H1 (cell line): Measurements from ENCODE around the gene ADCY9. TPM values are rescaled to one million over a fixed set of nuclear protein-coding genes. Genes with fewer than 3 reads are reported as not detected.

ENCODE experiments used
- CTCF ChIA-PET: fragments of 300-600 bp; sonication (Branson Sonifier 250); formaldehyde crosslinking; loops from one replicate; lab custom pipeline; 2021; ENCODE audit not compliant: partially characterized antibody; lab: Charles Lee
- POLR2A ChIA-PET: fragments of 300-600 bp; sonication (Branson Sonifier 250); formaldehyde crosslinking; loops from one replicate; lab custom pipeline; 2021; ENCODE audit warnings: inconsistent platforms; ENCODE audit not compliant: partially characterized antibody; lab: Charles Lee
- DNase-seq, 2 experiments: peaks; one replicate each; pipeline versions ENCODE4 v3.0.0 to v3.0.0-alpha.2; 2010 to 2022; ENCODE audit warnings: low spot score in 2 of 2, low read depth in 1 of 2, mixed read lengths in 1 of 2
- FAIRE-seq: peaks from 2 replicates; lab custom pipeline; 2011; peaks lifted over from hg19 to GRCh38; lab: Jason Lieb, UNC
- H2AFZ ChIP-seq: 2 replicates; pipeline ENCODE4 v1.8.1; 2012; ENCODE audit warnings: low read length, inconsistent platforms
- H2AK5ac ChIP-seq: 2 replicates; pipeline ENCODE4 v1.6.1; 2013; ENCODE audit warnings: low read depth, low read length
- H2BK120ac ChIP-seq: replicated peaks from 2 replicates; pipeline ENCODE3; 2013; ENCODE audit warnings: low read depth, low read length, inconsistent platforms
- H2BK12ac ChIP-seq: 2 replicates; pipeline ENCODE4 v1.6.1; 2013; ENCODE audit warnings: low read depth, low read length
- H2BK15ac ChIP-seq: 2 replicates; pipeline ENCODE4 v1.6.1; 2013; ENCODE audit warnings: low read length
- H2BK20ac ChIP-seq: 2 replicates; pipeline ENCODE4 v1.6.1; 2013; ENCODE audit warnings: low read length
- H2BK5ac ChIP-seq: 2 replicates; pipeline ENCODE4 v1.6.1; 2013; ENCODE audit warnings: low read depth, low read length
- H3K14ac ChIP-seq: 2 replicates; pipeline ENCODE4 v1.6.1; 2013; ENCODE audit warnings: inconsistent platforms; ENCODE audit not compliant: insufficient read length
- H3K18ac ChIP-seq: 2 replicates; pipeline ENCODE4 v1.6.1; 2013; ENCODE audit warnings: low read length; ENCODE audit errors: extremely low read depth
- H3K23ac ChIP-seq: 2 replicates; pipeline ENCODE4 v1.6.1; 2013; ENCODE audit warnings: inconsistent platforms; ENCODE audit not compliant: insufficient read length
- H3K23me2 ChIP-seq: 2 replicates; pipeline ENCODE4 v1.6.1; 2013; ENCODE audit warnings: low read depth, low read length
- H3K27ac ChIP-seq: 2 replicates; pipeline ENCODE4 v1.6.1; 2011; ENCODE audit warnings: low read depth, low read length, inconsistent platforms
- H3K27me3 ChIP-seq, 4 experiments: replicated peaks in 1 of 4; 1 replicate in 1 of 4; 2 replicates in 3 of 4; pipeline versions ENCODE4 v1.6.1 to v1.8.1; 2011 to 2013; ENCODE audit warnings: low read length in 3 of 4, mild to moderate bottlenecking in 3 of 4, inconsistent platforms in 2 of 4, mixed read lengths in 2 of 4, moderate library complexity in 1 of 4; ENCODE audit not compliant: control insufficient read depth in 3 of 4, insufficient read depth in 3 of 4; ENCODE audit errors: extremely low read depth in 1 of 4
- H3K36me3 ChIP-seq, 4 experiments: 2 replicates each; pipeline versions ENCODE4 v1.6.1 to v1.8.1; 2011 to 2013; ENCODE audit warnings: mild to moderate bottlenecking in 4 of 4, low read length in 3 of 4, moderate library complexity in 2 of 4, control low read depth in 1 of 4, inconsistent platforms in 1 of 4; ENCODE audit not compliant: insufficient read depth in 4 of 4, control insufficient read depth in 2 of 4
- H3K4ac ChIP-seq: replicated peaks from 2 replicates; pipeline ENCODE3; 2013; ENCODE audit warnings: low read length, low read depth, mixed read lengths, inconsistent platforms; ENCODE audit not compliant: insufficient read length
- H3K4me1 ChIP-seq, 4 experiments: replicated peaks in 1 of 4; 1 replicate in 1 of 4; 2 replicates in 3 of 4; pipeline versions ENCODE4 v1.6.1 to v1.8.1; 2011 to 2013; ENCODE audit warnings: low read length in 3 of 4, inconsistent platforms in 2 of 4, mixed read lengths in 1 of 4; ENCODE audit not compliant: insufficient read depth in 4 of 4, control insufficient read depth in 3 of 4
- H3K4me2 ChIP-seq, 2 experiments: 2 replicates each; pipeline versions ENCODE4 v1.6.1 to v1.8.1; 2011 to 2013; ENCODE audit warnings: low read depth in 2 of 2, low read length in 2 of 2, control low read depth in 1 of 2, inconsistent platforms in 1 of 2, mild to moderate bottlenecking in 1 of 2; ENCODE audit not compliant: insufficient read depth in 1 of 2
- H3K4me3 ChIP-seq, 4 experiments: fragments of 200-600, 300-600 bp in 1 of 4; sonication (generic), shearing (Covaris generic), sonication (Bioruptor Twin) in 1 of 4; 2 replicates each; pipeline versions ENCODE4 v1.5.1 to v1.8.1; 2011 to 2016; ENCODE audit warnings: low read length in 4 of 4, low read depth in 3 of 4, control low read depth in 2 of 4, inconsistent platforms in 2 of 4, mild to moderate bottlenecking in 2 of 4, mixed read lengths in 1 of 4, moderate library complexity in 1 of 4; ENCODE audit not compliant: insufficient read depth in 2 of 4; ENCODE audit errors: extremely low read depth in 1 of 4
- H3K56ac ChIP-seq: replicated peaks from 2 replicates; pipeline ENCODE3; 2013; ENCODE audit warnings: low read depth, mild to moderate bottlenecking, mixed read lengths, low read length, inconsistent platforms; ENCODE audit not compliant: insufficient read length
- H3K79me1 ChIP-seq: 2 replicates; pipeline ENCODE4 v1.6.1; 2013; ENCODE audit warnings: low read depth, low read length, control low read depth
- H3K79me2 ChIP-seq, 2 experiments: 2 replicates each; pipeline versions ENCODE4 v1.6.1 to v1.8.1; 2012 to 2013; ENCODE audit warnings: low read length in 2 of 2, mild to moderate bottlenecking in 2 of 2, inconsistent platforms in 1 of 2; ENCODE audit not compliant: insufficient read depth in 2 of 2, control insufficient read depth in 1 of 2
- H3K9ac ChIP-seq, 4 experiments: replicated peaks in 1 of 4; 1 replicate in 1 of 4; 2 replicates in 3 of 4; pipeline versions ENCODE4 v1.6.1 to v1.8.1; 2011 to 2013; ENCODE audit warnings: low read depth in 3 of 4, low read length in 3 of 4, control low read depth in 2 of 4, mild to moderate bottlenecking in 2 of 4, moderate library complexity in 2 of 4, inconsistent platforms in 1 of 4; ENCODE audit errors: extremely low read depth in 1 of 4
- H3K9me3 ChIP-seq, 2 experiments: 2 replicates each; pipeline versions ENCODE4 v1.6.1 to v1.8.1; 2012 to 2013; ENCODE audit warnings: mild to moderate bottlenecking in 2 of 2, moderate library complexity in 2 of 2, control low read depth in 1 of 2, inconsistent platforms in 1 of 2, low read depth in 1 of 2, low read length in 1 of 2, mixed read lengths in 1 of 2; ENCODE audit not compliant: insufficient read depth in 2 of 2
- H4K20me1 ChIP-seq, 2 experiments: replicated peaks in 1 of 2; 2 replicates each; pipeline versions ENCODE3 to v1.8.1; 2011 to 2013; ENCODE audit warnings: inconsistent platforms in 2 of 2, low read length in 2 of 2, mild to moderate bottlenecking in 1 of 2; ENCODE audit not compliant: insufficient read depth in 2 of 2, control insufficient read depth in 1 of 2
- H4K5ac ChIP-seq: 2 replicates; pipeline ENCODE4 v1.6.1; 2013; ENCODE audit warnings: low read length, low read depth, mixed read lengths, inconsistent platforms; ENCODE audit not compliant: insufficient read length
- H4K8ac ChIP-seq: 2 replicates; pipeline ENCODE4 v1.8.0; 2013; ENCODE audit warnings: mild to moderate bottlenecking, moderate library complexity, low read length, inconsistent platforms; ENCODE audit not compliant: insufficient read depth; ENCODE audit errors: extremely low read depth
- H4K91ac ChIP-seq: replicated peaks from 2 replicates; pipeline ENCODE3; 2013; ENCODE audit warnings: low read length, mixed read lengths, inconsistent platforms; ENCODE audit not compliant: insufficient read length
- BACH1 ChIP-seq: IDR thresholded peaks from 2 replicates; pipeline ENCODE4 v1.6.1; 2012; ENCODE audit warnings: low read length, improper control_type of control experiment
- BCL11A ChIP-seq, 2 experiments: IDR thresholded peaks; one replicate each; pipeline ENCODE4 v1.6.1; 2011; ENCODE audit warnings: low read depth in 2 of 2, low read length in 2 of 2, mild to moderate bottlenecking in 2 of 2
- CTBP2 ChIP-seq: IDR thresholded peaks from 2 replicates; pipeline ENCODE4 v1.7.0; 2011; ENCODE audit warnings: borderline replicate concordance, mild to moderate bottlenecking, moderate library complexity, mixed read lengths, low read length; ENCODE audit not compliant: insufficient read depth, insufficient read length
- EGR1 ChIP-seq: IDR thresholded peaks from 2 replicates; pipeline ENCODE4 v1.6.1; 2011; ENCODE audit warnings: low read depth, low read length, borderline replicate concordance
- GTF2F1 ChIP-seq: IDR thresholded peaks from 2 replicates; pipeline ENCODE4 v1.6.1; 2012; ENCODE audit warnings: low read depth, low read length, improper control_type of control experiment, borderline replicate concordance
- JUN ChIP-seq: IDR thresholded peaks from 2 replicates; pipeline ENCODE4 v1.6.1; 2011; ENCODE audit warnings: low read depth, mild to moderate bottlenecking, improper control_type of control experiment, low read length
- KDM4A ChIP-seq: IDR thresholded peaks from one replicate; pipeline ENCODE4 v1.7.1; 2012; ENCODE audit warnings: low read depth, mild to moderate bottlenecking, moderate library complexity, low read length, inconsistent platforms; ENCODE audit not compliant: severe bottlenecking
- RBBP5 ChIP-seq: IDR thresholded peaks from 2 replicates; pipeline ENCODE4 v1.7.1; 2012; ENCODE audit warnings: low read depth, mild to moderate bottlenecking, inconsistent platforms, low read length, moderate library complexity, borderline replicate concordance
- RFX5 ChIP-seq: IDR thresholded peaks from 2 replicates; pipeline ENCODE4 v1.6.1; 2011; ENCODE audit warnings: low read depth, low read length, improper control_type of control experiment, borderline replicate concordance
- RNF2 ChIP-seq: fragments of 200-900, 300-1000 bp; sonication (generic); IDR thresholded peaks from 2 replicates; pipeline ENCODE4 v1.7.1; 2016; ENCODE audit warnings: borderline replicate concordance, low read depth, mild to moderate bottlenecking, antibody characterized with exemption, low read length; ENCODE audit not compliant: poor library complexity, severe bottlenecking; ENCODE audit errors: missing control alignments
- SP2 ChIP-seq: IDR thresholded peaks from 2 replicates; pipeline ENCODE4 v1.6.1; 2012; ENCODE audit warnings: mild to moderate bottlenecking, low read length, inconsistent platforms
- TBP ChIP-seq: IDR thresholded peaks from 2 replicates; pipeline ENCODE4 v1.6.1; 2011; ENCODE audit warnings: low read depth, low read length, improper control_type of control experiment
- WGBS, 2 experiments: shearing (Covaris generic) in 1 of 2; methylation state at CpG; one replicate each; pipeline versions ENCODE4 v1.1.6 to v1.1.7; 2013 to 2015; ENCODE audit warnings: low lambda C conversion rate in 2 of 2, mixed read lengths in 2 of 2, inconsistent platforms in 1 of 2, low coverage in 1 of 2, missing lambda C conversion rate in 1 of 2; ENCODE audit not compliant: insufficient replicate concordance in 2 of 2, insufficient coverage in 1 of 2, insufficient read length in 1 of 2; ENCODE audit errors: extremely low coverage in 1 of 2, missing lambda C conversion rate in 1 of 2; 5-methylcytosine and 5-hydroxymethylcytosine counted together
- polyA plus RNA-seq, 7 experiments: library from polyadenylated mRNA; depleted of rRNA in 3 of 7; stranded (reverse) in 5 of 7; unstranded in 2 of 7; fragments of >200 nt in 5 of 7; fragments of 200-250 nt in 2 of 7; gene quantifications; 1 replicate in 5 of 7; 2 replicates in 1 of 7; 4 replicates in 1 of 7; pipeline versions ENCODE4 v1.2.1 to v1.2.3, GENCODE V29; 2011 to 2013; ENCODE audit warnings: missing spikeins in 2 of 7, mixed read lengths in 2 of 7
- total RNA-seq: library from RNA; stranded (reverse); fragmentation: NEBNext Ultra II Directional; extraction: Animal tissue kit (Norgen Biotek cat#: 25700); gene quantifications from 2 replicates; pipeline ENCODE4 v1.2.1, GENCODE V29; 2021
- TF ChIP-seq, protein P1 (sequence below): IDR thresholded peaks from 2 replicates; pipeline ENCODE4 v1.6.1; 2011; ENCODE audit warnings: low read length, improper control_type of control experiment

ADCY9 gene
- total and polyA plus RNA-seq, 2 of the 8 experiments (the other 6 are each of a cell fraction or from before 2014, with no cell fraction given) = 5.4 to 13.1 TPM

DNA sequence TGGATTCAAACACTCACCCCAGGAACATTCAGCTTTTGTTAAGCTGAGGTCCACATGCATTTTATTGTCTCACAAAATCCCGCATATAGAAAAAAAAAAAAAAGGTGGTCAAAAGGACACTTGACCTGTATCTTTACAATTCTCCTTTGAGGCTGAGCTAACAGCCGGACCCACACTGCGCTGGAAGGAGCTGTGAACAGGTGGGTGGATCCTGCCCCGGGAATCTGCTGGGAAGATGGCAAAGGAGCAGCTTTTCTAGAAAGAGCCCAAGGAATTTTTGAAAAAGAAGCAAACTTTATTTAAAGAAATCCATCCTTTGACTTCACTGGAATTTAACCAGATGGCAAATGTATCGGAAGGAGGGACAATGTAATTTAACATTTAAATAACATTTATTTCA is 108.1 kb downstream of the ADCY9 start:
- H3K18ac ChIP-seq = no peak overlapping the region
- no peaks in the 10 kb centered on the region for H3K23me2 ChIP-seq
- no peak for DNase-seq
- H2BK20ac ChIP-seq = no peak overlapping the region
- ChIA-PET POLR2A (no interaction called here), CTCF (interaction anchor here (0.6 to 4.0 kb wide), 7 partner anchors 11 to 245 kb away, joined by 3 to 15 read pairs (median 3); no protein-coding TSS in a partner anchor)
- 71% methylated on average over 5 of the region's 5 CpGs; no CpG with 5 or more reads in 1 of the 2 experiments for WGBS, 2 experiments
- H4K8ac ChIP-seq = no peak overlapping the region
- H4K5ac ChIP-seq = no peak overlapping the region
- H4K91ac ChIP-seq = no peak overlapping the region
- no peak overlapping the region for H2BK15ac ChIP-seq
- H2BK120ac ChIP-seq = no peak overlapping the region
- H3K4ac ChIP-seq = no peak overlapping the region
- no peak overlapping the region for H3K56ac ChIP-seq
- no peak overlapping the region for H2BK5ac ChIP-seq
- H3K79me1 ChIP-seq = peaks cover 2% of the 10 kb centered on the region; the same call in 1 of the 2 replicates
- H3K36me3 ChIP-seq = no peaks in the 10 kb centered on the region
- no peaks in the 10 kb centered on the region for H3K79me2 ChIP-seq
- H3K27me3 ChIP-seq = no peaks in the 10 kb centered on the region
- H3K9me3 ChIP-seq = no peaks in the 10 kb centered on the region
- no peak overlapping the region for H2BK12ac ChIP-seq
- no peak overlapping the region for H3K23ac ChIP-seq
- FAIRE-seq = no peak
- no peak overlapping the region for H3K4me2 ChIP-seq
- H3K14ac ChIP-seq = no peak overlapping the region
- no peak overlapping the region for H3K27ac ChIP-seq
- no peak overlapping the region for H2AFZ ChIP-seq
- H4K20me1 ChIP-seq = no peaks in the 10 kb centered on the region
- H3K9ac ChIP-seq = no peak overlapping the region
- H2AK5ac ChIP-seq = no peak overlapping the region
- no peak overlapping the region for H3K4me3 ChIP-seq
- H3K4me1 ChIP-seq = peaks cover 8 to 20% (median 13%) of the 10 kb centered on the region in 4 experiments
- TF ChIP-seq BCL11A (IDR thresholded peaks at IDR 0.05; ENCODE audit: low read depth in 2 of 2, low read length in 2 of 2) (no peak), BACH1 (no peak), CTBP2 (no peak), RNF2 (no peak), TBP (no peak), EGR1 (no peak), RBBP5 (no peak), JUN (no peak), GTF2F1 (no peak), RFX5 (no peak), SP2 (no peak), KDM4A (no peak)
- TF ChIP-seq, protein P1, sequence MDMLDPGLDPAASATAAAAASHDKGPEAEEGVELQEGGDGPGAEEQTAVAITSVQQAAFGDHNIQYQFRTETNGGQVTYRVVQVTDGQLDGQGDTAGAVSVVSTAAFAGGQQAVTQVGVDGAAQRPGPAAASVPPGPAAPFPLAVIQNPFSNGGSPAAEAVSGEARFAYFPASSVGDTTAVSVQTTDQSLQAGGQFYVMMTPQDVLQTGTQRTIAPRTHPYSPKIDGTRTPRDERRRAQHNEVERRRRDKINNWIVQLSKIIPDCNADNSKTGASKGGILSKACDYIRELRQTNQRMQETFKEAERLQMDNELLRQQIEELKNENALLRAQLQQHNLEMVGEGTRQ = no peak
